ENCODE results near the gene STOX1.
"Not testable (repeated sequence)": the region's sequence is repeated elsewhere in the genome, so short reads cannot be mapped to it uniquely, and the experiment has no call there.

STOX1 gene

GRCh38 chr10:68813559-68813958 lies 13.8 kb upstream of the STOX1 start:
- Histone ChIP-seq H3K36me3 (replicated peaks) (no peaks in the 10 kb centered on the region), H3K27me3 (ENCODE audit: low read depth) (no peaks in the 10 kb centered on the region), H3K4me1 (peaks cover 12% of the 10 kb centered on the region), H3K9me3 (no peaks in the 10 kb centered on the region), H3K4me3 (no peak overlapping the region)
- in situ Hi-C loops (cut with MboI; ENCODE audit: low sequenced_read_pairs): no loop called here
- DNase-seq (ENCODE audit: low spot score in 2 of 2): peak; percentile 90 to 92

- Histone ChIP-seq H3K4me3 (no peak overlapping the region), H3K9me3 (no peaks in the 10 kb centered on the region), H3K4me1 (peaks cover 12% of the 10 kb centered on the region), H3K36me3 (replicated peaks) (no peaks in the 10 kb centered on the region), H3K27me3 (ENCODE audit: low read depth) (no peaks in the 10 kb centered on the region)
- in situ Hi-C loops (cut with MboI; ENCODE audit: low sequenced_read_pairs): no loop called here
- no peak for DNase-seq (ENCODE audit: low spot score in 2 of 2)
Observed at GRCh38 chr10:68816796-68817412, 10.4 kb upstream of the STOX1 start.

- H3K9me3 ChIP-seq; DNase-seq (ENCODE audit: low spot score in 2 of 2); in situ Hi-C loops (cut with MboI; ENCODE audit: low sequenced_read_pairs): not testable (repeated sequence)
Observed at GRCh38 chr10:68820359-68820758, 7.0 kb upstream of the STOX1 start.

GRCh38 chr10:68822626-68823025 lies 4.7 kb upstream of the STOX1 start:
- in situ Hi-C loops (cut with MboI; ENCODE audit: low sequenced_read_pairs); DNase-seq (ENCODE audit: low spot score in 2 of 2); H3K27me3 ChIP-seq (ENCODE audit: low read depth); H3K4me3 ChIP-seq; H3K9me3 ChIP-seq; H3K36me3 ChIP-seq (replicated peaks); H3K4me1 ChIP-seq: not testable (repeated sequence)

More at GRCh38 chr10:68820359-68820758, 7.0 kb upstream of the STOX1 start:
- H3K4me1 ChIP-seq; H3K27me3 ChIP-seq (ENCODE audit: low read depth); H3K36me3 ChIP-seq (replicated peaks); H3K4me3 ChIP-seq: not testable (repeated sequence)

- H3K36me3 ChIP-seq (replicated peaks); in situ Hi-C loops (cut with MboI; ENCODE audit: low sequenced_read_pairs); H3K4me1 ChIP-seq; DNase-seq (ENCODE audit: low spot score in 2 of 2); H3K9me3 ChIP-seq; H3K27me3 ChIP-seq (ENCODE audit: low read depth); H3K4me3 ChIP-seq: not testable (repeated sequence)
Observed at GRCh38 chr10:68827592-68827959, 245 bp downstream of the STOX1 start.

GRCh38 chr10:68828083-68828601 lies 811 bp downstream of the STOX1 start:
- in situ Hi-C loops (cut with MboI; ENCODE audit: low sequenced_read_pairs); H3K36me3 ChIP-seq (replicated peaks): not testable (repeated sequence)
- DNase-seq (ENCODE audit: low spot score in 2 of 2): peak in 1 of 2 experiments; percentile 46

GRCh38 chr10:68828833-68829232 lies 1.5 kb downstream of the STOX1 start:
- peak overlapping the region; percentile 46 for H3K4me3 ChIP-seq
- H3K36me3 ChIP-seq (replicated peaks): no peaks in the 10 kb centered on the region
- H3K4me1 ChIP-seq: peaks cover 7% of the 10 kb centered on the region
- no peak for DNase-seq (ENCODE audit: low spot score in 2 of 2)
- no peaks in the 10 kb centered on the region for H3K27me3 ChIP-seq (ENCODE audit: low read depth)
- H3K9me3 ChIP-seq: no peaks in the 10 kb centered on the region
- in situ Hi-C loops (cut with MboI; ENCODE audit: low sequenced_read_pairs): no loop called here

More at GRCh38 chr10:68828083-68828601, 811 bp downstream of the STOX1 start:
- not testable (repeated sequence) for H3K27me3 ChIP-seq (ENCODE audit: low read depth); H3K4me1 ChIP-seq; H3K9me3 ChIP-seq
- H3K4me3 ChIP-seq: peak overlapping the region; percentile 46

- H3K36me3 ChIP-seq (replicated peaks): no peaks in the 10 kb centered on the region
- H3K9me3 ChIP-seq: no peaks in the 10 kb centered on the region
- no peaks in the 10 kb centered on the region for H3K27me3 ChIP-seq (ENCODE audit: low read depth)
- peaks cover 7% of the 10 kb centered on the region for H3K4me1 ChIP-seq
- no peak for DNase-seq (ENCODE audit: low spot score in 2 of 2)
- no peak overlapping the region for H3K4me3 ChIP-seq
- in situ Hi-C loops (cut with MboI; ENCODE audit: low sequenced_read_pairs): no loop called here
Observed at GRCh38 chr10:68829521-68829920, 2.2 kb downstream of the STOX1 start.

- no peak overlapping the region for H3K4me3 ChIP-seq
- H3K9me3 ChIP-seq: no peaks in the 10 kb centered on the region
- H3K4me1 ChIP-seq: peaks cover 7% of the 10 kb centered on the region
- H3K36me3 ChIP-seq (replicated peaks): no peaks in the 10 kb centered on the region
- no peaks in the 10 kb centered on the region for H3K27me3 ChIP-seq (ENCODE audit: low read depth)
- DNase-seq (ENCODE audit: low spot score in 2 of 2): no peak
- in situ Hi-C loops (cut with MboI; ENCODE audit: low sequenced_read_pairs): no loop called here
Observed at GRCh38 chr10:68829952-68830351, 2.6 kb downstream of the STOX1 start.

GRCh38 chr10:68831961-68832455 lies 4.7 kb downstream of the STOX1 start:
- in situ Hi-C loops (cut with MboI; ENCODE audit: low sequenced_read_pairs): no loop called here
- Histone ChIP-seq H3K27me3 (ENCODE audit: low read depth) (no peaks in the 10 kb centered on the region), H3K4me1 (peaks cover 2% of the 10 kb centered on the region; the same call in 1 of the 2 replicates), H3K4me3 (no peak overlapping the region), H3K9me3 (no peaks in the 10 kb centered on the region), H3K36me3 (replicated peaks) (no peaks in the 10 kb centered on the region)
- no peak for DNase-seq (ENCODE audit: low spot score in 2 of 2)

- no peak for DNase-seq (ENCODE audit: low spot score in 2 of 2)
- H3K4me3 ChIP-seq: no peak overlapping the region
- peaks cover 2% of the 10 kb centered on the region; the same call in 1 of the 2 replicates for H3K4me1 ChIP-seq
- in situ Hi-C loops (cut with MboI; ENCODE audit: low sequenced_read_pairs): no loop called here
- H3K9me3 ChIP-seq: no peaks in the 10 kb centered on the region
- no peaks in the 10 kb centered on the region for H3K27me3 ChIP-seq (ENCODE audit: low read depth)
- no peaks in the 10 kb centered on the region for H3K36me3 ChIP-seq (replicated peaks)
Observed at GRCh38 chr10:68832601-68833000, 5.3 kb downstream of the STOX1 start.

- in situ Hi-C loops (cut with MboI; ENCODE audit: low sequenced_read_pairs): no loop called here
- no peak overlapping the region for H3K4me3 ChIP-seq
Observed at GRCh38 chr10:68837626-68838322, 10.4 kb downstream of the STOX1 start.

GRCh38 chr10:68840650-68841049 lies 13.3 kb downstream of the STOX1 start:
- H3K36me3 ChIP-seq (replicated peaks); H3K4me1 ChIP-seq; in situ Hi-C loops (cut with MboI; ENCODE audit: low sequenced_read_pairs); DNase-seq (ENCODE audit: low spot score in 2 of 2); H3K4me3 ChIP-seq; H3K9me3 ChIP-seq; H3K27me3 ChIP-seq (ENCODE audit: low read depth): not testable (repeated sequence)

More at GRCh38 chr10:68837626-68838322, 10.4 kb downstream of the STOX1 start:
- Histone ChIP-seq H3K36me3 (replicated peaks) (no peaks in the 10 kb centered on the region), H3K9me3 (no peaks in the 10 kb centered on the region), H3K27me3 (ENCODE audit: low read depth) (no peaks in the 10 kb centered on the region), H3K4me1 (peaks cover 7% of the 10 kb centered on the region)
- DNase-seq (ENCODE audit: low spot score in 2 of 2): no peak

GRCh38 chr10:68848281-68848680 lies 20.9 kb downstream of the STOX1 start:
- H3K27me3 ChIP-seq (ENCODE audit: low read depth): no peaks in the 10 kb centered on the region
- no peaks in the 10 kb centered on the region for H3K4me1 ChIP-seq
- H3K4me3 ChIP-seq: no peak overlapping the region
- DNase-seq (ENCODE audit: low spot score in 2 of 2): no peak
- H3K9me3 ChIP-seq: no peaks in the 10 kb centered on the region; the same call in 1 of the 2 replicates
- no peaks in the 10 kb centered on the region for H3K36me3 ChIP-seq (replicated peaks)
- in situ Hi-C loops (cut with MboI; ENCODE audit: low sequenced_read_pairs): no loop called here
